Neural progenitor cell (in vitro differentiated cells): Measurements from ENCODE around the gene TFCP2.

Experiments
- CTCF ChIP-seq: fragments of 200-600 bp; sonication (generic); IDR thresholded peaks from 2 replicates; pipeline ENCODE4 v1.5.1; 2017; ENCODE audit warnings: antibody characterized with exemption, mild to moderate bottlenecking
- EZH2 ChIP-seq: fragments of 200-600 bp; sonication (generic); IDR thresholded peaks from 2 replicates; pipeline ENCODE4 v1.6.1; 2017; ENCODE audit warnings: antibody characterized with exemption, mild to moderate bottlenecking, moderate library complexity
- EZH2phosphoT487 ChIP-seq: fragments of 200-600 bp; sonication (generic); IDR thresholded peaks from 2 replicates; pipeline ENCODE4 v1.6.1; 2017; ENCODE audit warnings: antibody characterized with exemption

DNA sequence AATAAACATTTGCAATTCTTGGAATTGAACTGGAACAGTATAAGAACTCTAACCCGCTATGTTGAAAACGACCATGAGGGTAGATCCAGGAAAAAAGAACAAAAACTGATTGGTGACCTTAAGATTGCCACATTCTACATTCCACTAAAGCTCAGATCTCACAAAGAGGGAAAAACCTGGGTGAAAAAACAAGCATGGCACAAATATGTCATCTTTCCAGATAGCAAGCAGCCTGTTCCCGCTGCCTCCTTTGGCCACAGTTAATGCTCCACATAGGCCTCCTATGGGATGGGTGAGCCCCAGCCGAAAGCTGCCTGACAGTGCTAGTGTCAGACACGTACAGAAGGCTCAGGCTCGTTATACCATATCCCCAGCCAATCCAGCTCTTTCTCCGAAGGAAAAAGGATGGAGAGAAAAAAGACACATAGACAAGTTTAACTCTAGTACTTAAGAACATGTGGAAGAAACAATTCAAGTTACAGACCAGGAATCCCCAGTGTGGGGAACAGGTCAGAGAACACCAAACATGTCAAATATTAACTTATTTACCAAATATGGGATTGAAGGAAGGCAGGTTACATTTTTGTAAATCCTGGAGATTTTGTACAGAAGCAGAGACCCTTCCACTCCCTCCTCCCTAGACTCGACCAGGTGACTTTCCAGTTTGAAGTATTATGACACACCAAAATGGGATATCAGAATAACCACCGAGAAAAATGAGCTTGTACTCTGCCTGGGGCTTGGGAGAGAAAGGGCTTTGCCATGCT is 110.1 kb downstream of the TFCP2 start:
- no peak for TF ChIP-seq CTCF
- TF ChIP-seq EZH2 = no peak
- TF ChIP-seq EZH2phosphoT487 = no peak
